Measurements from ENCODE around the gene CLDN5.

CLDN5 gene

DNA sequence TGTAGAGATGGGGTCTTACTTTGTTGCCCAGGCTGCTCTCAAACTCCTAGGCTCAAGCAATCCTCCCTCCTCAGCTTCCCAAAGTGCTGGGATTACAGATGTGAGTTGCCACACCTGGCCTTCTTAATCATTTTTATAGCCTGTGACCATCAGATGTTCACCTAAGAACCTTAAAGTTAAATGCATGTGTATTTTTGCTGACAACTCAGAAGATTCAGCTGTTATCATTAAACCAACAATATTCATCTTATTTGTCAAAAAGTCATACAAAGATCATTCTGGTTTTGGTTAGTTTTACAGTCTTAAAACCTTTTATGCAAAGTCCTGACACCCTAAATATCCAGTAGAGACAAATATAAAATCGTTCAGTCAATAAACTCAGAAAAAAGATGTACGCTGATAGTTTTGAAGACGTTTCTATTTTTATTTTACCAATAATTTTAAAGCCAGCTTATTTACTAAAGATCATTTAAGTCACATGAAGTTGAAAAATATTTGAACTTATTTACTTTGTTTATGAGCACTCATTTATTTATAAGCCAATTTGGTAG is 22.2 kb downstream of the CLDN5 start:
- DNase-seq: no peak

DNA sequence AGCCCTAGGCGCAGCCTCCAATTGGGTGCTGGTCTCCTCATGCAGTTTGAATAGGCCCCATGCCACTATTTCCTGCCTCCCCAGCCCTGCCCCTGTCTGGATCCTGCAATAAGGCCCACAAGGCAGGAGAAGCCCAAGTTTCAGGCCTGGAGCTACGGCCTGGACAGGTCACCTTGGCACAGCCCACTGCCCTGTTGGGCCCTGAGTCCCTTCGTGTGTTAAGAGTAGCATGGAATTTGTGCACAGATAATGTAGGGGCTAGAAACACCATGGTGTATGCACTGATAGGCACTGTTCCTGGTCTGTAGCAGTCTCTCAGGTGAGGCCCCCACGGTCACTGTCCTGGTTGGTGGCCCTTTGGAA is 24.3 kb downstream of the CLDN5 start:
- DNase-seq: no peak

DNA sequence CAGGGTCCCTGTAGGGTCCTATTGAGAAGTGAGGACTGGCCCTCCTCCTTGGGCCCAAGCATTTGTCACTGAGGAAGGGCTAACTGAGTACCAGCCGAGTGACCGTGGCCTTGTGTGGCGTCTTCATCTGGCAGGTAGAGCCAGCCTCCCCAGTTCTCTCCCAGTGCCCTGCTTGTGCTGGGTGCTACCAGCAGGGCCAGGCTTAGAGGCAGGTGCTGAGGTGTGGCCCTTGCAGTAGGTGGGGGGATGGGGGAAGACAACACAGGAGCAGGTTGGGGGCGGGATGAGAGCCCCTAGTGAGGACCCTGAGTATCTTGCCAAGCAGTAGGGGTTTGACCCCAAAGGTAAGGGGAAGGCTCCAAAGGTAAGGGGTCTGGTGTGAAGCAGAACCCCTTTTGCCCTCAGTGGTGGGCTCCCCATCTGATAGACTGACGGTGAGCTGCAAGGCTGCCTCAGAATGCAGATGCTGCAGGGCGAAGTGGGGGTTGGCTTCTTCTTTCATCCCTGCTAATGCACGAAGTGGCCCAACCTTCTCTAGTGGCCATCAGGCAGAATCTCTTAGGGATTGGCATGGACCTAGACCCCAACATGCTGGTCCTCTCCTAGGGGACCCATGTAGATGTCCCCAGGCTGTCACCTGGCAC is 24.9 kb downstream of the CLDN5 start:
- no peak for DNase-seq

DNA sequence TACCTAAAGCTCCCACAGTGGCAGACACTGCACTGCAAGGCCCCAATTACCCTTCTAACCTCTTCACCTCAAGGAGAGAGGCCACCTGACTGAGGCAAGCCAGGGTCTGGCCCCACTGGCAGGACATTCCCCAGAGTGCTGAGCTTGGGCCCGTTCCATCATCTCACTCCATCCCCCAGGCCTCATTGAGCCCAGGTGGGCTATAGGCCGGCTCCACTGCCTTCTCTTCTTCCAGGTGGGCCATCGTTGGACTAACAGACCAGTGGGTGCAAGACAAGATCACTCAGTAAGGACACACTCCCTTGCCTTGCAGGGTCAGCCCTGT is 25.4 kb downstream of the CLDN5 start:
- DNase-seq: no peak

DNA sequence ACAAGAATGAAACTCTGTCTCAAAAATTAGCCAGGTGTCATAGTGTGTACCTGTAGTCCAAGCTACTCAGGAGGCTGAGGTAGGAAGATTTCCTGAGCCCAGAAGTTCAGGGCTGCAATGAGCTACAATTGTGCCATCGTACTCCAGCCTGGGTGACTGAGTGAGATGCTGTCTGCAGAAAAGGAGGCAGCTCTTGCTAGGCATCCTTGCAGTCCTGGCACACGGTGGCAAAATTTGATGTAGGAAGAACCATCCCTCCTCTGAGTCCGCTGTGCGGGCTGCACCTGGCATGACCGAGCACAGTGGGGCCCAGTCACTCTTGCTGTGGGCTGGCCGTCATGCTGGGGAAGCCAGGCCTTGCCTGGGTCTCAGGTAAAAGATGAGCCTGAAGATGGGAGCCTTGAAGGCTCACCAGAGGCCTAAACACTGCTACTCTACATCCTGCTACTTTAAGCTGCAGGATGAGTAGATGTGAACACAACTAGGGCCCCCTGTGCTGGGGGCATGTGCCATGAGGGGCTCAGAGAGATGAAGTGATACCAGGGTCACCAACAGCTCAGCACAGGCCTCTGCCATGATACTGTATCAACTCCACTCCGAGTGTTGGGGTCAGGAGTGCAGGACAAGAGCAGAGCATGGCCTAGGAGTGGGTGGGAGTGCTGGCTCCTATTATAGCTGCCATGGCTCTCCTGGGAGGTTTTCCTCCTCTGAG is 25.9 kb downstream of the CLDN5 start:
- DNase-seq: no peak

DNA sequence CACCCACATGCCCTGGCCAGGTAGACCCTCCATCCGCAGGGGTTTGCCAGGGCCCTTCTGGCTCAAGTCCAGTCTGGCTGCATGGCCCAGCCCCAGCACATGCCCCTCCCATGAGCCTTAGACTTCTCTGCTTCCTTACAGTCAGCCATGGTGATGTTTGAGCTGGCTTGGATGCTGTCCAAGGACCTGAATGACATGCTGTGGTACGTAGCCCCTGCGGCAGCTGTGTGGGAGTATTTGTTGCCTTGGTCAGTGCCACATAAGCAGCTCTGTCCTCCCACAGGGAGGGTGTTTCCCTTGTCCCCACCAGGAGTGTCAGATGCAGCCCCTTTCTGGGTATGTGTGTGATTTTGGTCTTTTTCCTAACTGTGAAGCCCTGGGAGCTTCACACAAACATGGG is 27.0 kb downstream of the CLDN5 start:
- DNase-seq: no peak

DNA sequence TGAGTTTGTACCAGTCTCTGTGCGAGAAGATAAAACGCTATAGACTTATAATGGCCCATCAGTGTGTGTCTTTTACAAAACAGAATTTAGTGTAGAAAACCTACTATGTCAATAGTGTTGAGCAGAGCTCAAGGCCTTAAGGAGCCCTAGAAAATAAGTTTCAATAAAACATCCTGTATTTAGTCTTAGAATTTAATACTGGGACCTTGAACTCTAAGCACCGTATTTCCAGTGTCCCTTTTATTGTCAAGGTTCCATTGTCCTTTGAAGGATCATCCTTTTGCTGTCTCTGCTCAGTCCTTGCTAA is 27.9 kb downstream of the CLDN5 start:
- DNase-seq: no peak

DNA sequence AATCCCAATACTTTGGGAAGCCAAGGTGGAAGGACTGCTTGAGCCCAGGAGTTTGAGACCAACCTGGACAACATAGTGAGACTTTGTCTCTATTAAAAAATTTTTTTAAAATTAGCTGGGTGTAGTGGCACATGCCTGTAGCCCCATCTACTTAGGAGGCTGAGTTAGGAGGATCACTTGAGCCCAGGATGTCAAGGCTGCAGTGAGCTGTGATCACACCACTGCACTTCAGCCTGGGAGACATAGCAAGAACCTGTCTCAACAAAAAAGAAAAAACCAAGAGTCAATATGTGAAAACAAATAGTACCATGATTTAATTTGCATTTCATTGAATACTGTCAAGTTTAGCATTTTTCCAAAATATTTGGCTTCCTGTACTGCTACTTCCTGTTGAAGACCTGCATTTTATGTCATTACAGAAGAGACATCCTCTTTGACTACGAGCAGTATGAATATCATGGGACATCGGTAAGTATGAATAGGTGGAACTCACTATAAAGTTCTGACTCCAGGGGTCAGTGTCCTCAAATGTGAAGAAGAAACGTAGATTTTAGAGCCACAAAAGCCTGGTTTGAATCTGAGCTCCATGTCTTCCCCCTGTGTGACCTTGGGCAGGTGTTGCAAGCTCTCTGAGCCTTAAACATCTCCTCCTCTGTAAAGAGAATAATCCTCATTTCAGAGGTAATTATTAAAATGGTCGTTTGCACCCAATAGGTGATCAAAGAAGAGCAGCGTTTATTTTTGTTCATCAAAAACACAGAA is 28.5 kb downstream of the CLDN5 start:
- DNase-seq: no peak

DNA sequence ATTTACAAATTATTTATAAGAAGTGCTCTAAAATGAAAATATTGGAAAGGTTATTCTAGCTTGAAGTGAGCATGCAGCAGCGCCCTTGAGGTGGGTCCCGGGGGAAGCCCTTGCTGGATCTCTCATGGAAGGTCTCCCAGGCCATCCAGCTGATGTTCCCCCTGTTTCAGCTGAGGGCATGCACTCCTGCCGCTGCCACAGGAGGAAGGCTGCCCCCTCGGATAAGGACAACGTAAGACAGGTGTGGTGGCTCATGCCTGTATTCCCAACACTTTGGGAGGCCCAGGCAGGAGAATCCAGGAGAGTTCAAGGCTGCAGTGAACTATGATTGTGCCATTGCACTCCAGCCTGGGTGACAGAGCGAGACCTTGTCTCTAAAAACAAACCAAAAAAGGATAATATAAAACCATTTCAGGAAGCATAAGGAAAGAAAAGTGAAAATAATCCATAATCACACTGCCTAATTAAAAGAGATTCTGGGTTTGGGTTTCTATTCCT is 29.5 kb downstream of the CLDN5 start:
- no peak for DNase-seq

DNA sequence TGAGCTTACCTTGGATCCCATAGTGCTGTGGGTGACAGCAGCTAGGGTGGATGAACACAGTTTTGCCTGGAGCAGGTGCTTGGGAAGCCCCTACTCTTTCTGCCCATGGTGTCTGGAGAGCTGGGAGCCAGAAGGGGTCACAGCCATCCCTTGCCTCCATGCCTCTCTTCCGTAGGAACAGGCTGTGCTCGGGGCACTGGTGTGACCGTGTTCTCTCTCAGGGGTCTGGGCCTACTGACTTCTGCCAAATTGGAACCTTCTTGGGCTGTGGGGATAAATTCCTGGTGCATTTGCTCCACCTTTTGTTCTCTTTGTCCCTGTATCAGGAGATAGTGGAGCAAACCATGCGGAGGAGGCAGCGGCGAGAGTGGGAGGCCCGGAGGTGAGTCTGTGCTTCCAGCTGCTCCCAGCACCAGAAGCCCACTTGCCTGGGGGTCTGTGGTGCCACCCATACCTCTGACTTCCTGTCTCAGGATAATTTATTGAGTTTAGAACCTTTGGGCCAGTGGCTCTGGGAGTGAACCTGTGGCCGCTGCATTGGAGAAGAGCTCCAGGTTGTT is 30.1 kb downstream of the CLDN5 start:
- DNase-seq: no peak

DNA sequence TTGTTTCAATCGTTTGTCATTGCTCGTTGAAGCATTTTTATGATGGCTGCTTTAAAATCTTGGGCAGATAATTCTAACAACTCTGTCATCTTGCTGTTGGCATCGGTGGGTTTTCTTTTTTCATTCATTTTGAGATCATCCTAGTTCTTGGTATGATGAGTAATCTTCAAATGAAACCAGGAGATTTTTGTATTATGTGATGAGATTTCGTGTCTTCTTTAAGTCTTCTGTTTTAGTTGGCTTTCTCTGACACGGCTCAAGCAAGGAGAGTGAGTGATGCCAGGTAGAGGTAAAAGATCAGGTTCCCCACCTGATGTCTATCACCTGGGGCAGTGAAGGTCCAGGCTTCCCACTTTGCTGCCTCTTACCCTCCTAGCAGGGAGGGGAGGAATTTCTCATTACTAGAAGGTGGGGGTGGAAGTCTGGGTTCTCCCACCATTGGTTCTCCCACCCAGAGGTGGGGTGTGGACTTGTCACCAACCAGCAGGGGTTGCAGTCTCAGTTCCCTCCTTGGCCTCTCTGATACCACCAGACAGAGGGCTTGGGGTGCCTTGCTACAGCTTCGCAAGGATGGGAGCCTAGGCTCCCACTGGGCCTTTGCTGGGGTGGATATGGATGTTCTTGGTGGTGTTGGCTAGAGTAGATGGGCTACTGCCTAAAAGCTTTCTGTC is 31.6 kb downstream of the CLDN5 start:
- no peak for DNase-seq

DNA sequence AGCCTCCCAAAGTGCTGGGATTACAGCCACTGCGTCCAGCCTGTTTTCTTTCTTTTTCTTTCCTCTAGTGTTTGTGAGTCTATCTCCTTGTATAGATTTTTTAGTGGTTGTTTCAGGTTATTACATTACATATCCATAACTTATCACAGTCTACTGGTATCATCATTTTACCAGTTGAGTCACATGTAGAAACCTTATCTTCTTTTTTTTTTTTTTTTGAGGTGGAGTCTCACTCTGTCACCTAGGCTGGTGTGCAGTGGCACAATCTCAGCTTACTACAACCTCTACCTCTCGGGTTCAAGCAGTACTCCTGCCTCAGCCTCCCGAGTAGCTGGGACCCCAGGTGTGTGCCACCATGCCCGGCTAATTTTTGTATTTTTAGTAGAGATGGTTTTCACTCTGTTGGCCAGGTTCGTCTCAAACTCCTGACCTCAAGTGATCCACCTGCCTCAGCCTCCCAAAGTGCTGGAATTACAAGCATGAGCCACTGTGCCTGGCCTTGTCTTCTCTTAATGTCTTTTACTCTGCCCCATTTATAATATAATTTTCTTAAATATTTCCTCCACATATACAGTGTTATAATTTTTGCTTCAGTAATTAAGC is 33.5 kb downstream of the CLDN5 start:
- no peak for DNase-seq

DNA sequence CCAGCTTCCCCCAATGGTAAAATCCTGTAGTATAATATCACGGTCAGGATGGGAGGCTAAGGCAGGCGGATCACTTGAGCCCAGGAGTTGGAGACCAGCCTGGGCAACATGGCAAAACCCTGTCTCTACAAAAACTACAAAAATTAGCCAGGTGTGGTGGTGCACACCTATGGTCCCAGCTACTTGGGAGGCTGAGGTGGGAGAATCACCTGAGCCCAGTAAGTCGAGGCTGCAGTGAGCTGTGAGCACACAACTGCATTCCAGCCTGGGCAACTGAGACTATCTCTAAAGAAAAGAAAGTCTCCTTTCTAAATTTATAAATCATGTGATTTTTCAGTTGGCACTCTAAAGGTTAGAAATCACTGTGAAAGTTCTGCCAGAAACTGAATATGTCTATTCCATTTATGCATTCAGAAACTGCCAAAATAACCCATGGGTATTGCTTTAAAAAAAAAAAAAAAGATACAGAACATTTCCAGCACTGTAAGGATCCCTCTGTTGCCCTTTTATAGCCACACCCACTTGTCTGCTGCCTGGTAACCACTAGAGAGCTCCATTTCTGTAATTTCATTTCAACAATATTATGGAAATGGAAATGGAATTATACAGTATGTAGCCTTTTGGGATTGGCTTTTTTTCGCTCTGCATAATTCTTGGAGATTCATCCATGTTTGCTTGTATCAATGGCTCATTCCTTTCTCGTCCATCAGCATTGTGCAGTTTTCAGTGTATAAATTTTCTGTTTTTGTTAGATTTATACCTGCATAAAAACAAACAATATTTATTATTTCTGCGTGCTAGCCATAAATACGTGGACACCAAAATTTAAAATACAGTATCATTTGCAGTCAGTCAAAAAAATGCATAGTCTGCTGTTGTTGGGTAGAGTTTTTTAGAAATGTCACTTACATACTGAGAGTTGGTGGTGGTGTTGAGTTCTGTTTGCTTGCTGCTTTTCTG is 35.0 kb downstream of the CLDN5 start:
- no peak for DNase-seq

DNA sequence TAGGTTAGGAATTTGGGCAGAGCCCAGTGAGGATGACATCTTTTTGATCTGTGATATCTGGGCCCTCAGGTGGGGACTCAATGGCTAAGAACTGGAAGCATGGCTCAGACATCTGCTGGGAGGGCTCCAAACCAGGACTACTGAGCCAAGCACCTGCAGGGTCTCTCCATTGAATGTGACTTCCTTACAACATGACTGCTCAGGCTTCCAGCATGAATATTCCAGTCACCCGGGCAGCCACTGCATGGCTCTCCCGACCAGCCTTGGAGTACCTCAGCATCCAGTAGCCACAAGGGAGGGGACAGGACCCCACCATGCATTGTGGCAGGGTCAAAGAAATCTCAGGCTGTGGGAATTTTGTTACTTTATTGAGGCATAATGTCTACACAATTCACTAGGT is 35.9 kb downstream of the CLDN5 start:
- DNase-seq: no peak

DNA sequence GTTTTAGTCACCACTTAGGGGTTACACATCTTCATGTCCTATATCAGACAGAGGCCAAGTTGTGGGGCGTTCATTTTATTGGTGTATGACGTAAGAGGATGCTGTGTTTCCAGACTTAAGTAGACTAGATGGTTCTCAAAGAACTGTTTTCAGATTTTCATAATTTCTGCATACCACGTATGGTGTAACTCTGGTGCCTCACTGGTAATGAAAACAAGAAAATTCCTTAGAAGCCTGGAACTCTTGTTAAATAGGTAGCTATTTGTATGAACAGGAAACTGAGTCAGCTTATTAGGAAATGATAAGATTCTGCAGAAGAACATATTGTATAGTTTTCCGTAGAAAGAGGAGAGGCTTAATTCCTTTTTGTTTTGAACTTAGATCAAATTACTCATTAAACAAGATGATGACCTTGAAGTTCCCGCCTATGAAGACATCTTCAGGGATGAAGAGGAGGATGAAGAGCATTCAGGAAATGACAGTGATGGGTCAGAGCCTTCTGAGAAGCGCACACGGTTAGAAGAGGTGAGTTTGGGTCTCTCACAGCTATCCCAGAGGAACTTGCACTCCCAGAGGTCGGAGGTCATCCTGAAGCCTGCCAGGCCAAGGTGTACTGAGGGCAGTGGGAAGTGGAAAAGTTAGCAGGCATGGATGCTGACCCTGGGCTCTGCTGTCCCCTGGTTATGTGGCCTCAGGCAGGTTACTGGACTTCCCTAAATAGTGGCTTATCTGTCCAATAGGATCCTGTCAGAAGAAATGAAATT is 40.5 kb downstream of the CLDN5 start:
- no peak for DNase-seq

DNA sequence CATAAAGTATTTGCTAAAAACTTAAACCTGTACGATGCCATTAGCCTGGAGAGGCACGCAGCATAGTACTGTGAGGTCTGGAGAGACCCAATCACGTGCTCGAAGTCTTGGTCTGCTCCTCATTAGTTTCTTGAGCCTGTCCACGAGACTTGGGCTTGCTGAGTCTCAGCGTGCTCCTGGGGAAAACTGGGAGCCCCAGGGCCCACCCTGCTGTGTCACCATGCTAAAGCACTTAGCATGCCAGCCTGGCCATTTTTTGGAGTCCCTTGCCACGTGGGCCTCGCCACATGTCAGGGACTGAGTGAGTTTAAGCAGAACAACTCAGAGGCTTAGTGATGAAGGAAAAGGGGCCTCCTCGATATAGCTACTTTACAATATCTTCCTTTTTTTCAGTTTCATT is 41.9 kb downstream of the CLDN5 start:
- DNase-seq: no peak

DNA sequence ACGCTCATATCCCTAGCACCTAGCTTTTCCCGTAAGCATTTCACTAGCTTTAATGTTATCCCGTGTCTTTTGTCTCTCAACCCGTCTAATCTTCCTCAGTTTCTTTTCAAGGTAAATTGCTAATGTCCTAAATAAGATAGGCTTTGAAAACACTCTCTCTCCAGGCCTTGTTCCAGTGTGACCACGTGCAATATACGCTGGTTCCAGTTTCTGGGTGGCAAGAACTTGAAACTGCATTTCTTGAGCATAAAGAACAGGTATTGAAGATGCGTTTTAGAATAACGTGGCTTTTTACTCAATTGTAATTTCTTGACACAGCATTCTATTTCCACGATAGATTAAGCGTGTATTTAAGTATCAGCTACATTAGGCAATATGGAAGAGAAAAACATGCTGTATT is 43.4 kb downstream of the CLDN5 start:
- DNase-seq: no peak

DNA sequence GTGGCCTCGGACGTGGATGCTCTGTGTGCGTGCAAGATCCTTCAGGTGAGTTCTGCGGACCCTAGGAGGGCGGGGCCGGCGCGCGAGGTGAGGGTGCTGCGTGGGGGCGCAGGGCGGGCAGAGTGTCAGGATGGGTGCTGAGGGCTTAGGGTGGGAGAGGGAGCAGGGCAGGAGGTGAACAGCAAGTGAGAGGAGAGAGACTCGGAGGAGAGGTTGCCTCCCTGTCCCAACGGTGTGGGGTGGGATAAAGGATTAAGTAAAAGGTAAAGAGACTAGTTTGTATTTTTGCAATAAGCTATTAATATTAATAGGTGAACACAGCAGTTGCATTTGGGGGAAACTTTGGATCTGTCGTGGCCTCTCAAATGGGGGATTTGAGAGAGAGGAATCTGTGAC is 44.0 kb downstream of the CLDN5 start:
- no peak for DNase-seq

DNA sequence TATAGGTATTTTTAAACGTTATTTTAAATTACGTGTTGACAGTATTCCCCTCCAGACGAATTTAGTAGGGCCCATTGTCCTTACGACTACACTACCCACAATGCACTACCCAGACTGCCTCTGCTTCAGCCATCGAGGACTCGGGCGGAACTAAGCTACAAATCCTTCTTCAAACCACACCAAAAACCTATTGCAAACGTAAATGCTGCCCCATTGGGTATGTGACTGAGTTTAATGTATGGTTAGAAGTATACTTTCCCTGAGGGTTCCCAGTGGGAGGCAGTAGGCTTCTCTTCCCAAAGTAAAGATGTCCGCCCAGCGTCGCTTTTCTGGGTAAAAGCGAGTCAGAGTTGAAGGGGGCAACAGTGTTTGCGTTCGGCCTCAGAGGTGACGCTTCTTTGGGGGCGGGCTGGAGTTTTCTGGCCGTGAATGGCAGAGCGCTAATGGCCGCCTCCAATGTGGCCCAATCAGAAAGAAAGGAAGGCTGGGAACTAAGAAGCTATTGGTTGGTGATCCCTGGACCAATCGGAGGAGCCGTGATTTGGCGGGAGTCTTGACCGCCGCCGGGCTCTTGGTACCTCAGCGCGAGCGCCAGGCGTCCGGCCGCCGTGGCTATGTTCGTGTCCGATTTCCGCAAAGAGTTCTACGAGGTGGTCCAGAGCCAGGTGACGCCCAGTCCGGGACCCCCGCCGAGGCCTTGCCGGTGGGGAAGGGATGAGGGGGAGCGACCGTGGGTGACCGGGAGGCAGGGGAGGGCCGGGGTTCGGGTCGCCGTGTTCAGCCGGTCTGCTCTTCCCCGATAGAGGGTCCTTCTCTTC is 44.6 kb downstream of the CLDN5 start, which contains the start of gene CDC45:
CDC45 (plus strand) TSS at position 566 of the 818 bp plus-strand sequence; CDS start at position 615, 49 bp downstream.
- DNase-seq: peak; percentile 89

DNA sequence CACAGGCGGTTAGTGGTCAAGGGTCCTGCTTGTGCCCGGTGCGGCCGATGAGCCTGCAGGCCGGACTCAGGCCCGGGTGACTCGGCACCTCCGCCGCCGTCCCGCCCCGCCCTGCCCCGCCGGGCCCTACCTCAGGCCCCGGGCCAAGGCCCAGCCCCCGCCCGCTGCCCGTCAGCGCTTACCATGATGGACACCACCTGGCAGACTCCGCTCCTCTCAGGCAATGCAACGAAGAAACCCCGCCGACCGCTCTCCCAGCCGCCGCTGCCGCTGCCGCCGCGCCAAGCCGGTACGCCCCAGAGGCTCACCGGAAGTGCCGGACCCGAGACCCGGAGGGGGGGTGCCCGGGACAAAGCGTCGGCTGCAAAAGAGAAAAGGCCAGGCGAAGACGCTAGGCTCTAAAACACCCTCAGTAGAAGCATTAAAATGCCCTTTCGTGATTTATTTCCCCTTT is 45.3 kb downstream of the CLDN5 start, which contains the start of gene UFD1:
UFD1 (minus strand) TSS at position 293 of the 454 bp plus-strand sequence; CDS start at position 185, 108 bp downstream.
- no peak for DNase-seq
